ENCODE results near the gene PHOSPHO1.

DNA sequence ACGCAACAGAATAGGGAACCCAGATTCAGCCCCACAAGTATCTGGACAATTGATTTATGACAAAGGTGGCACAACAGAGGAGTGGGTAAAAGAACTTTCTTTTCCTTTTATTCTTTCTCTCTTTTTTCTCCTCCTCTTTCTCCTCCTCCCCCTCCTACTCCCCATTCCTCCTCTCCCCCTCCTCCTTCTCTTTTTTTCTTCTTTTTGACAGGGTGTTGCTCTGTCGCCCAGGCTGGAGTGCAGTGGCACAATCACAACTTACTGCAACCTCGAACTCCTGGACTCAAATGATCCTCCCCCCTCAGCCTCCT is 36.3 kb downstream of the PHOSPHO1 start:
- TF ChIP-seq POLR2AphosphoS5 (IDR thresholded peaks at IDR 0.05) (no peak), POLR2A (IDR thresholded peaks at IDR 0.05; ENCODE audit: low read depth) (no peak)
- TF ChIP-seq, protein P1, sequence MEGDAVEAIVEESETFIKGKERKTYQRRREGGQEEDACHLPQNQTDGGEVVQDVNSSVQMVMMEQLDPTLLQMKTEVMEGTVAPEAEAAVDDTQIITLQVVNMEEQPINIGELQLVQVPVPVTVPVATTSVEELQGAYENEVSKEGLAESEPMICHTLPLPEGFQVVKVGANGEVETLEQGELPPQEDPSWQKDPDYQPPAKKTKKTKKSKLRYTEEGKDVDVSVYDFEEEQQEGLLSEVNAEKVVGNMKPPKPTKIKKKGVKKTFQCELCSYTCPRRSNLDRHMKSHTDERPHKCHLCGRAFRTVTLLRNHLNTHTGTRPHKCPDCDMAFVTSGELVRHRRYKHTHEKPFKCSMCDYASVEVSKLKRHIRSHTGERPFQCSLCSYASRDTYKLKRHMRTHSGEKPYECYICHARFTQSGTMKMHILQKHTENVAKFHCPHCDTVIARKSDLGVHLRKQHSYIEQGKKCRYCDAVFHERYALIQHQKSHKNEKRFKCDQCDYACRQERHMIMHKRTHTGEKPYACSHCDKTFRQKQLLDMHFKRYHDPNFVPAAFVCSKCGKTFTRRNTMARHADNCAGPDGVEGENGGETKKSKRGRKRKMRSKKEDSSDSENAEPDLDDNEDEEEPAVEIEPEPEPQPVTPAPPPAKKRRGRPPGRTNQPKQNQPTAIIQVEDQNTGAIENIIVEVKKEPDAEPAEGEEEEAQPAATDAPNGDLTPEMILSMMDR (IDR thresholded peaks at IDR 0.05): no peak

Measured in esophagus muscularis mucosa (tissue), 3 donors.